K562 (cell line): Measurements from ENCODE around the gene FAM24A. TPM values are rescaled to one million over a fixed set of nuclear protein-coding genes. Genes with fewer than 3 reads are reported as not detected.
A peak's percentile ranks its signal among the peaks of the same experiment; 100 is the strongest.

Experiments
- ATAC-seq: fragments of 200-7000 bp; cut with Tn5 transposase; 3 replicates; pipeline ENCODE4 v1.9.1; 2020; ENCODE audit warnings: moderate library complexity
- BruUV-seq: library from RNA; stranded (reverse); fragments of 400-500 nt; replicated peaks from 2 replicates; lab custom pipeline; 2021; lab: Mats Ljungman, UMichigan
- CTCF ChIA-PET: fragments of 300-600 bp; formaldehyde crosslinking; extraction: SDS; loops from one replicate; lab custom pipeline; 2021; ENCODE audit warnings: low intra/inter-chr PET ratio; lab: Yijun Ruan, JAX
- POLR2A ChIA-PET: fragments of 300-600, 350-650 bp; sonication (Branson Sonifier 250); formaldehyde crosslinking; extraction: SDS; loops from one replicate; lab custom pipeline; 2021; ENCODE audit warnings: antibody characterized with exemption, inconsistent platforms; lab: Yijun Ruan, JAX
- DNase-seq, 4 experiments: peaks; one replicate each; pipeline versions ENCODE4 v3.0.0 to v3.0.0-alpha.2; 2011 to 2018; ENCODE audit warnings: low spot score in 3 of 4, mixed read lengths in 3 of 4; ENCODE audit errors: extremely low read depth in 1 of 4
- FAIRE-seq: peaks from 2 replicates; lab custom pipeline; 2011; peaks lifted over from hg19 to GRCh38; lab: Jason Lieb, UNC
- H2AFZ ChIP-seq: 2 replicates; pipeline ENCODE4 v1.6.0; 2011; ENCODE audit warnings: low read depth, low read length, control low read depth, inconsistent platforms
- H3K27ac ChIP-seq: fragments of 200-600 bp; 3 replicates; pipeline ENCODE4 v1.8.0; 2011; ENCODE audit warnings: low read depth, mild to moderate bottlenecking, control low read depth, inconsistent platforms, low read length, moderate library complexity, mixed read lengths; ENCODE audit errors: extremely low read depth
- H3K27me3 ChIP-seq, 2 experiments: fragments of 300-600 bp in 1 of 2; 2 replicates in 1 of 2; 3 replicates in 1 of 2; pipeline versions ENCODE4 v1.6.0 to v1.8.0; 2011; ENCODE audit warnings: inconsistent platforms in 2 of 2, low read length in 2 of 2, mild to moderate bottlenecking in 1 of 2, mixed read lengths in 1 of 2, moderate library complexity in 1 of 2; ENCODE audit not compliant: control insufficient read depth in 2 of 2, insufficient read depth in 2 of 2
- H3K36me3 ChIP-seq: fragments of 300-600 bp; 3 replicates; pipeline ENCODE4 v1.8.0; 2011; ENCODE audit warnings: mild to moderate bottlenecking, low read length, inconsistent platforms; ENCODE audit not compliant: control insufficient read depth, insufficient read depth
- H3K4me1 ChIP-seq, 2 experiments: fragments of 200-600 bp in 1 of 2; replicated peaks in 1 of 2; 2 replicates in 1 of 2; 3 replicates in 1 of 2; pipeline versions ENCODE4 v1.5.1 to v1.8.0; 2011; ENCODE audit warnings: inconsistent platforms in 2 of 2, low read length in 2 of 2, mild to moderate bottlenecking in 1 of 2, mixed read lengths in 1 of 2, moderate library complexity in 1 of 2; ENCODE audit not compliant: control insufficient read depth in 2 of 2, insufficient read depth in 2 of 2
- H3K4me2 ChIP-seq: 2 replicates; pipeline ENCODE4 v1.6.1; 2011; ENCODE audit warnings: low read length, control low read depth, inconsistent platforms, mixed read lengths; ENCODE audit not compliant: insufficient read depth
- H3K4me3 ChIP-seq: fragments of 200-600 bp; sonication (generic), shearing (Covaris generic); 2 replicates; pipeline ENCODE4 v1.5.1; 2016; ENCODE audit warnings: control low read depth, inconsistent platforms
- H3K79me2 ChIP-seq: fragments of 200-600 bp; 3 replicates; pipeline ENCODE4 v1.8.0; 2011; ENCODE audit warnings: low read length, inconsistent platforms; ENCODE audit not compliant: control insufficient read depth, insufficient read depth
- H3K9ac ChIP-seq, 2 experiments: 2 replicates each; pipeline versions ENCODE4 v1.6.0 to v1.6.1; 2011; ENCODE audit warnings: low read depth in 2 of 2, low read length in 2 of 2, control low read depth in 1 of 2, inconsistent platforms in 1 of 2, mild to moderate bottlenecking in 1 of 2, mixed read lengths in 1 of 2; ENCODE audit not compliant: insufficient read depth in 1 of 2
- H3K9me1 ChIP-seq: one replicate; pipeline ENCODE4 v1.6.0; 2011; ENCODE audit warnings: inconsistent platforms, mild to moderate bottlenecking, low read length, moderate library complexity; ENCODE audit not compliant: control insufficient read depth, insufficient read depth
- H3K9me3 ChIP-seq: replicated peaks from 2 replicates; pipeline ENCODE4 v1.5.1; 2011; ENCODE audit warnings: low read depth, low read length, inconsistent platforms; ENCODE audit not compliant: control insufficient read depth, insufficient read depth
- H4K20me1 ChIP-seq: replicated peaks from 2 replicates; pipeline ENCODE4 v1.6.1; 2011; ENCODE audit warnings: low read length, inconsistent platforms, mixed read lengths; ENCODE audit not compliant: control insufficient read depth, insufficient read depth
- ARID2 ChIP-seq: fragments of 450-650 bp; IDR thresholded peaks from 2 replicates; pipeline ENCODE4 v1.6.1; 2017; ENCODE audit warnings: antibody characterized with exemption, mild to moderate bottlenecking
- IRF2 ChIP-seq: sonication (generic); formaldehyde crosslinking; IDR thresholded peaks from 2 replicates; pipeline ENCODE4 v1.8.1; 2022; ENCODE audit warnings: mild to moderate bottlenecking, missing genetic modification reagents
- KLF16 ChIP-seq: IDR thresholded peaks from 2 replicates; pipeline ENCODE4 v1.6.1; 2016; ENCODE audit warnings: antibody characterized with exemption
- PCBP2 ChIP-seq: fragments of 200-400 bp; formaldehyde crosslinking; IDR thresholded peaks from 2 replicates; pipeline ENCODE4 v1.6.1; 2018; ENCODE audit warnings: low read length, low read depth, mild to moderate bottlenecking, moderate library complexity; ENCODE audit not compliant: poor library complexity, severe bottlenecking
- SIN3A ChIP-seq, 2 experiments: fragments of 150-350 bp in 1 of 2; IDR thresholded peaks; 2 replicates each; pipeline ENCODE4 v1.6.1; 2011 to 2016; ENCODE audit warnings: borderline replicate concordance in 2 of 2, low read depth in 2 of 2, low read length in 2 of 2, mild to moderate bottlenecking in 2 of 2, moderate library complexity in 2 of 2; ENCODE audit not compliant: control insufficient read depth in 1 of 2
- TAL1 ChIP-seq: fragments of 450-650 bp; IDR thresholded peaks from 2 replicates; pipeline ENCODE4 v1.6.1; 2016; ENCODE audit warnings: mild to moderate bottlenecking
- YBX1 ChIP-seq: fragments of 450-650 bp; IDR thresholded peaks from 2 replicates; pipeline ENCODE4 v1.7.1; 2016; ENCODE audit warnings: mild to moderate bottlenecking
- WGBS: fragments of 100-300 bp; shearing (Covaris generic); methylation state at CpG from one replicate; pipeline ENCODE4 v1.1.6; 2016; ENCODE audit warnings: low coverage, mixed read lengths; ENCODE audit not compliant: insufficient coverage; ENCODE audit errors: missing lambda C conversion rate; 5-methylcytosine and 5-hydroxymethylcytosine counted together
- in situ Hi-C: fragments of 300-500 bp; cut with MboI; formaldehyde crosslinking; loops from 4 replicates; pipeline ENCODE4 v1.15.0; 2018; ENCODE audit warnings: inconsistent platforms, mixed read lengths
- intact Hi-C: fragments of 100-400 bp; cut with micrococcal nuclease; formaldehyde crosslinking; loops from 2 replicates; pipeline ENCODE4 v1.14.2; 2022
- polyA plus RNA-seq, 8 experiments: library from polyadenylated mRNA; depleted of rRNA in 4 of 8; stranded (reverse) in 5 of 8; unstranded in 3 of 8; fragments of >200 nt; fragmentation: Nextera tagmentation in 2 of 8; fragmentation: Illumina TruSeq in 1 of 8; extraction: Ambion mirVana in 2 of 8; extraction: Trizol in 1 of 8; gene quantifications; 2 replicates each; pipeline versions ENCODE4 v1.2.1 to v1.2.3, GENCODE V29; 2011 to 2014; ENCODE audit warnings: inconsistent platforms in 1 of 8, missing spikeins in 1 of 8
- total RNA-seq, 7 experiments: library from RNA; depleted of rRNA in 6 of 7; stranded (reverse); fragments of >200 nt in 6 of 7; fragmentation: Illumina TruSeq in 2 of 7; extraction: Trizol in 2 of 7; gene quantifications; 2 replicates each; pipeline versions ENCODE4 v1.2.1 to v1.2.3, GENCODE V29; 2011 to 2021; ENCODE audit warnings: low replicate concordance in 1 of 7
- TF ChIP-seq, protein P1 (sequence below): sonication (generic); IDR thresholded peaks from 2 replicates; pipeline ENCODE4 v1.6.1; 2016
- TF ChIP-seq, protein P2 (sequence below): IDR thresholded peaks from 2 replicates; pipeline ENCODE4 v1.6.1; 2016; ENCODE audit warnings: missing genetic modification characterization, missing compliant biosample characterization

FAM24A gene
- total and polyA plus RNA-seq, 9 of the 15 experiments (the other 6 are each of a cell fraction or from before 2014, with no cell fraction given): not detected

DNA sequence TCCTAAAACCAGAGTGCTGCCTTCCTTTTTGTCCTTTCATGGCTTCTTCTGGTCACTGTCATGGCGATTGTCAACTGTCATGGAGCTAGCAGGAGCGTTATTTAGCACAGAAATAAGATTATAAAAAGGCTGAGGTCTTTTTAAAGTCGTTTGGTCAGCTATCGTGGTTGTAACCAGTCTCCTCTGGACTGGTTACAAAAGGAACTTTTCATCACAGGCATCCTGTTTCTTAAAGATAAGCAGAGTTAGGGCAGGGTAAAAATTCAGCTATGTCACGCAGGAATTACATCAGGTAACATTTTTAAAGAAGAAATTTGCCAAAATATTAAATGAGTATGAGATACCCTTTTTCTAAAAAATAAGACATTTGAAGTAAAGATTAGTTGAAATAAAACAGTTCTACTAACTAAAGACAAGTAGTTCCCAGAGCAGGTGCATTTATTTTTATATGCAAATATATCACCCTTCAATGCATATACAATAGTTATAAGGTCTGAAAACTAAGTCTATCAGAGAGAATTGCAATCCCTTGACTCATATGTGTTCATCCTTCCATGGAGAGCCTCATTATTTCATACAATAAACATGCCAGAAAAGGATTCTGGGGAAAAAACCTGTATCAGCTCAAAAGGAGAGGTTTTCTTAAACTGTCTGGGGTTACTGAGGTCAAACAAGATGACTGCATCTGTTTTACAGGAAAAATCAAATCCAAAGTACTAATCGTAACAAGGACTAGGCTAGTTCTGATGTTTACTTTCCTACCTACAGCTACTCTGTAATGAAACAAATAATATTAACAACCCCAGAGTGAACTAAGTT lies 20.9 kb downstream of the FAM24A start (continued):
- TF ChIP-seq TAL1: peak; percentile 85
- TF ChIP-seq IRF2: no peak
- TF ChIP-seq, protein P1, sequence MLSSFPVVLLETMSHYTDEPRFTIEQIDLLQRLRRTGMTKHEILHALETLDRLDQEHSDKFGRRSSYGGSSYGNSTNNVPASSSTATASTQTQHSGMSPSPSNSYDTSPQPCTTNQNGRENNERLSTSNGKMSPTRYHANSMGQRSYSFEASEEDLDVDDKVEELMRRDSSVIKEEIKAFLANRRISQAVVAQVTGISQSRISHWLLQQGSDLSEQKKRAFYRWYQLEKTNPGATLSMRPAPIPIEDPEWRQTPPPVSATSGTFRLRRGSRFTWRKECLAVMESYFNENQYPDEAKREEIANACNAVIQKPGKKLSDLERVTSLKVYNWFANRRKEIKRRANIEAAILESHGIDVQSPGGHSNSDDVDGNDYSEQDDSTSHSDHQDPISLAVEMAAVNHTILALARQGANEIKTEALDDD: peak; percentile 98
- TF ChIP-seq KLF16: peak; percentile 78
- TF ChIP-seq PCBP2: no peak
- TF ChIP-seq ARID2: no peak
- no peak for TF ChIP-seq SIN3A (IDR thresholded peaks at IDR 0.05; ENCODE audit: borderline replicate concordance in 2 of 2, control insufficient read depth in 1 of 2, low read depth in 2 of 2, low read length in 2 of 2)

DNA sequence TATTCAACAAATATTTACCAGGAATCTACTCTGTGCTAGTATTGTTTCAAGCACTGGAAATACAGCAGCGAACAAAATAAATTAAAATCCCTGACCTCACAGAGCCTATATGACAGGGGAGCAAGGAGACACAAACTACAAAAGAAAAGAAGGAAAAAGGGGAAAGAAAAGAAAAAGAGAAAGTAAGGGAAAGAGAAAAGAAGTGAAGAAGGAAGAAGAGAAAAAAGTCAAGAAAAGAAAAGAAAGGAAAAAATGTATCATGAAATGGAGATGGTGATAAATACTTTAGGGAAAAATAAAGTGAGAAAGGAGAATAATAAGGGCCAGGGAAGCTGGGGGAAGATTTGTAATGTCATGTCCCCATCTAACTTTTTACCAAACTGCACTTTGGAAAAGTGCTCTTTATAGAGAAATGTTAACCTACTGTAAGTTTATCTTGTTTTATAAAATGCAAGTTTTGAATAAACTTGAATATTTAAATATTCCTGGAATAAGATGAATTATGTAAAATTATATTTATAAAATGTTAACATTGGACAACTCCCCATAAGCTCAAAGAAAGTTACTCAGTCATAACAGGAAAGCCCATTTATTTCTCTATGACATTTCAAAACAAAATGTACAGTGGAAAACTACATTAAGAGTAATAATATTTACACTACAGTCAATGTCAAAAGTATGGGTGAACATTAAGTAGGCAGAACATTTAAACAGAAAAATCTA lies 28.9 kb downstream of the FAM24A start:
- no TSS peak for BruUV-seq
- CTCF ChIA-PET: no interaction called here
- peak overlapping the region in 1 of 2 experiments; percentile 9; a peak in 1 of 4 replicates for H3K9ac ChIP-seq
- no peak for DNase-seq
- no peaks in the 10 kb centered on the region for H3K27me3 ChIP-seq
- no peaks in the 10 kb centered on the region for H3K79me2 ChIP-seq
- no peak for FAIRE-seq
- H3K9me3 ChIP-seq: no peaks in the 10 kb centered on the region
- POLR2A ChIA-PET: interaction anchor here (0.9 to 1.2 kb wide), 2 partner anchors 11 to 14 kb away, joined by 3 read pairs; partner anchors contain the start of gene C10orf88
- intact Hi-C loops: no loop called here
- H3K36me3 ChIP-seq: peaks cover 40% of the 10 kb centered on the region
- H3K4me3 ChIP-seq: no peak overlapping the region
- no peak for TF ChIP-seq YBX1
- TF ChIP-seq, protein P2, sequence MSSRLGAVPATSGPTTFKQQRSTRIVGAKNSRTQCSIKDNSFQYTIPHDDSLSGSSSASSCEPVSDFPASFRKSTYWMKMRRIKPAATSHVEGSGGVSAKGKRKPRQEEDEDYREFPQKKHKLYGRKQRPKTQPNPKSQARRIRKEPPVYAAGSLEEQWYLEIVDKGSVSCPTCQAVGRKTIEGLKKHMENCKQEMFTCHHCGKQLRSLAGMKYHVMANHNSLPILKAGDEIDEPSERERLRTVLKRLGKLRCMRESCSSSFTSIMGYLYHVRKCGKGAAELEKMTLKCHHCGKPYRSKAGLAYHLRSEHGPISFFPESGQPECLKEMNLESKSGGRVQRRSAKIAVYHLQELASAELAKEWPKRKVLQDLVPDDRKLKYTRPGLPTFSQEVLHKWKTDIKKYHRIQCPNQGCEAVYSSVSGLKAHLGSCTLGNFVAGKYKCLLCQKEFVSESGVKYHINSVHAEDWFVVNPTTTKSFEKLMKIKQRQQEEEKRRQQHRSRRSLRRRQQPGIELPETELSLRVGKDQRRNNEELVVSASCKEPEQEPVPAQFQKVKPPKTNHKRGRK (tag): peak; percentile 90
- no CpG with 5 or more reads among the region's 1 CpG for WGBS
- peaks cover 0 to 5% of the 10 kb centered on the region in 2 experiments; a peak in 2 of 5 replicates for H3K4me1 ChIP-seq
- no peak for ATAC-seq
- H3K9me1 ChIP-seq: no peaks in the 10 kb centered on the region
- no peaks in the 10 kb centered on the region for H4K20me1 ChIP-seq
- no peak overlapping the region for H3K4me2 ChIP-seq
- in situ Hi-C loops: no loop called here
- peak overlapping the region; percentile 12; the same call in 1 of the 3 replicates for H3K27ac ChIP-seq
- no peak overlapping the region for H2AFZ ChIP-seq
